Neural progenitor cell (in vitro differentiated cells): ENCODE data around the gene MED12L.

Source experiments
- CTCF ChIP-seq: fragments of 200-600 bp; sonication (generic); IDR thresholded peaks from 2 replicates; pipeline ENCODE4 v1.5.1; 2017; ENCODE audit warnings: antibody characterized with exemption, mild to moderate bottlenecking
- EZH2 ChIP-seq: fragments of 200-600 bp; sonication (generic); IDR thresholded peaks from 2 replicates; pipeline ENCODE4 v1.6.1; 2017; ENCODE audit warnings: antibody characterized with exemption, mild to moderate bottlenecking, moderate library complexity

GRCh38 chr3:151154566-151154965 is 69.1 kb downstream of the MED12L start:
- no peak for TF ChIP-seq CTCF
- TF ChIP-seq EZH2 = no peak
